GM23248 (cell line): ENCODE measurements around the gene ASXL2.

ENCODE experiments used
- EZH2 ChIP-seq: fragments of 200-600 bp; sonication (generic); IDR thresholded peaks from 2 replicates; pipeline ENCODE4 v1.6.1; 2018; ENCODE audit warnings: antibody characterized with exemption, mild to moderate bottlenecking; ENCODE audit not compliant: insufficient read depth, poor library complexity, severe bottlenecking
- EZH2phosphoT487 ChIP-seq: fragments of 200-600 bp; sonication (generic); IDR thresholded peaks from 2 replicates; pipeline ENCODE4 v1.6.1; 2018; ENCODE audit warnings: antibody characterized with exemption, moderate library complexity, mild to moderate bottlenecking, low read depth; ENCODE audit not compliant: insufficient read depth

GRCh38 chr2:25688236-25688635 lies 190.1 kb downstream of the ASXL2 start:
- TF ChIP-seq EZH2 (no peak), EZH2phosphoT487 (no peak)
